PC-3 (cell line): ENCODE data around the gene TNFRSF25. TPM values are rescaled to one million over a fixed set of nuclear protein-coding genes. Genes with fewer than 3 reads are reported as not detected.
"Not testable (repeated sequence)": the region's sequence is repeated elsewhere in the genome, so short reads cannot be mapped to it uniquely, and the experiment has no call there.

Experiments used
- ATAC-seq: fragments of 200-7000 bp; cut with Tn5 transposase; 2 replicates; pipeline ENCODE4 v1.9.1; 2020; ENCODE audit warnings: mild to moderate bottlenecking, moderate library complexity
- BruUV-seq: library from RNA; stranded (reverse); fragments of 400-500 nt; replicated peaks from 2 replicates; lab custom pipeline; 2021; lab: Mats Ljungman, UMichigan
- CTCF ChIA-PET: fragments of 300-600 bp; sonication (Branson Sonifier 250); formaldehyde crosslinking; loops from one replicate; lab custom pipeline; 2022; ENCODE audit warnings: antibody characterized with exemption; lab: Charles Lee
- POLR2A ChIA-PET: fragments of 300-600 bp; sonication (Branson Sonifier 250); formaldehyde crosslinking; loops from one replicate; lab custom pipeline; 2022; ENCODE audit warnings: antibody characterized with exemption; ENCODE audit not compliant: unreplicated experiment; lab: Charles Lee
- DNase-seq: peaks from one replicate; pipeline ENCODE4 v3.0.0-alpha.2; 2015
- H2AFZ ChIP-seq: fragments of 300-600 bp; sonication (generic); 2 replicates; pipeline ENCODE4 v1.6.0; 2016; ENCODE audit warnings: antibody characterized with exemption, low read length
- H3F3A ChIP-seq: fragments of 300-600 bp; sonication (generic); one replicate; pipeline ENCODE4 v1.6.0; 2017; ENCODE audit warnings: antibody characterized with exemption, low read length, control low read depth, mild to moderate bottlenecking; ENCODE audit not compliant: unreplicated experiment
- H3K27ac ChIP-seq: fragments of 300-600 bp; sonication (generic); 2 replicates; pipeline ENCODE4 v1.5.1; 2016; ENCODE audit warnings: mild to moderate bottlenecking, low read length
- H3K27me3 ChIP-seq: fragments of 300-600 bp; sonication (generic); 2 replicates; pipeline ENCODE4 v1.6.1; 2016; ENCODE audit warnings: low read length, mixed read lengths
- H3K36me3 ChIP-seq: fragments of 300-600 bp; sonication (generic); 2 replicates; pipeline ENCODE4 v1.6.1; 2016; ENCODE audit warnings: low read depth, mixed run types, low read length, mixed read lengths
- H3K4me1 ChIP-seq: fragments of 300-600 bp; sonication (generic); 2 replicates; pipeline ENCODE4 v1.5.1; 2016; ENCODE audit warnings: low read length; ENCODE audit not compliant: insufficient read depth
- H3K4me2 ChIP-seq: fragments of 300-600 bp; sonication (generic); 2 replicates; pipeline ENCODE4 v1.6.0; 2016; ENCODE audit warnings: low read length
- H3K4me3 ChIP-seq: fragments of 300-600 bp; sonication (generic); 2 replicates; pipeline ENCODE4 v1.5.1; 2016; ENCODE audit warnings: mild to moderate bottlenecking, low read length, mixed read lengths
- H3K79me2 ChIP-seq: fragments of 300-600 bp; sonication (generic); 2 replicates; pipeline ENCODE4 v1.6.1; 2017; ENCODE audit warnings: low read length, mixed read lengths
- H3K9ac ChIP-seq: fragments of 300-600 bp; sonication (generic); 2 replicates; pipeline ENCODE4 v1.6.0; 2016; ENCODE audit warnings: mild to moderate bottlenecking, low read length
- H3K9me2 ChIP-seq: fragments of 300-600 bp; sonication (generic); replicated peaks from 2 replicates; pipeline ENCODE4 v1.6.1; 2016; ENCODE audit warnings: mixed run types, low read length, mixed read lengths
- H3K9me3 ChIP-seq: fragments of 300-600 bp; sonication (generic); 2 replicates; pipeline ENCODE4 v1.6.1; 2016; ENCODE audit warnings: low read length, mixed read lengths
- H4K20me1 ChIP-seq: fragments of 300-600 bp; sonication (generic); 2 replicates; pipeline ENCODE4 v1.6.1; 2016; ENCODE audit warnings: low read length, mixed read lengths
- EZH2 ChIP-seq: fragments of 300-600 bp; sonication (generic); IDR thresholded peaks from one replicate; pipeline ENCODE4 v1.6.1; 2017; ENCODE audit warnings: antibody characterized with exemption, mild to moderate bottlenecking, low read length; ENCODE audit not compliant: unreplicated experiment
- EZH2phosphoT487 ChIP-seq: fragments of 300-600 bp; sonication (generic); IDR thresholded peaks from 2 replicates; pipeline ENCODE4 v1.6.1; 2018; ENCODE audit warnings: mild to moderate bottlenecking, antibody characterized with exemption, low read length, borderline replicate concordance
- intact Hi-C: fragments of 100-400 bp; cut with micrococcal nuclease; formaldehyde crosslinking; loops from 2 replicates; pipeline ENCODE4 v1.9.0; 2023
- total RNA-seq: library from RNA; depleted of rRNA; stranded (reverse); fragments of >200 nt; gene quantifications from 2 replicates; pipeline ENCODE4 v1.2.3, GENCODE V29; 2014
- TF ChIP-seq, protein P1 (sequence below): fragments of 300-600 bp; sonication (generic); conservative IDR thresholded peaks from 2 replicates; pipeline ENCODE4 v1.5.1; 2017; ENCODE audit warnings: antibody characterized with exemption, low read depth, mild to moderate bottlenecking, low read length

TNFRSF25 gene
- total RNA-seq, 1 experiment from 2014 or later = 42.5 TPM

DNA sequence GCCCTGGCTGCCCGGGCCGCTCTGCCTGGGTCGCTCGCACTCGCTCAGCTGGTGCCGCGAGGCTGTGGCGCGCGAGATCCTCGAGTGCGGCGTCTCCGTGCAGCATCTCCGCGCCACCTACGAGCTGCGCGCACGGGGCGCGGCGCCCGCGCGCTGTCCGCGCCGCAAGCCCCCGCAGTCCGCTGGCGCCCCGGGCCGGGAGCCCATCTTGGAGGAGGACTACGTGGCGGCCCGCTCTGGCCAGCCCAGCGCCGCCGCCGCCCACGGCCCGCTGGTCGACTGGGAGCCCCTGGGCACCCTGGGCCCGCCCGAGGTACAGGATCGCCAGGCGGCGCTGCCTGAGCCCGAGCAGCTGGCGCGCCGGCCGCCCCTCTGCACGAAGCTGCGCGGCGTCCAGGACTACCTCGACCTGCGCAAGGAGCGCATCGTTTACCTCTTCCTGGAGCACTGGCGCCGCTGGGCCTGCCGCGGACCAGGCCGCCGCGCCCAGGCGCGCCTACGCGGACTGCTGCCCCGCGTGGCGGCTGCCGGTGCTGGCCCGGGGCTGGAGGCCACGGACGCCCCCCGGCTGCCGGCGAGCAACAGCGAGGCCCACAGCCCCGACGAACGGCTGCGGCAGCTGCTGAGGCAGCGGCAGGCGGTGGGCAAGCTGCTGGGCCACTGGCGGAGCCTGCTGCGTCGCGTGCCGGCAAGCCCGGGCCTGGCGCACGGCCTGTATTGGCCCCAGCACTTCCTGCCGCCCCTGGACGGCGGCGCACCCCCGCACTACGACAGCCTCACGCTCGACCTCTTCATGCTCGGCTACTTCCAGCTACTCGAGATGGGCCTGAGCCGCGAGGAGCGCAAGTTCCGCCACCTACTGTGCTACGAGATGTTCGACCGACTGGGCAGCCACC lies 10.9 kb downstream of the TNFRSF25 start:
- DNase-seq (no peak), ATAC-seq (peak; percentile 25)
- Histone ChIP-seq H2AFZ (no peak overlapping the region), H4K20me1 (no peaks in the 10 kb centered on the region), H3K9me2 (no peaks in the 10 kb centered on the region), H3K27ac (no peak overlapping the region), H3K36me3 (no peaks in the 10 kb centered on the region), H3K4me2 (no peak overlapping the region), H3F3A (no peaks in the 10 kb centered on the region), H3K79me2 (no peaks in the 10 kb centered on the region), H3K4me1 (no peaks in the 10 kb centered on the region), H3K4me3 (no peak overlapping the region), H3K9ac (no peak overlapping the region), H3K27me3 (peaks cover 15% of the 10 kb centered on the region), H3K9me3 (no peaks in the 10 kb centered on the region)
- no peak for TF ChIP-seq EZH2phosphoT487
- no peak for TF ChIP-seq EZH2
- TF ChIP-seq, protein P1, sequence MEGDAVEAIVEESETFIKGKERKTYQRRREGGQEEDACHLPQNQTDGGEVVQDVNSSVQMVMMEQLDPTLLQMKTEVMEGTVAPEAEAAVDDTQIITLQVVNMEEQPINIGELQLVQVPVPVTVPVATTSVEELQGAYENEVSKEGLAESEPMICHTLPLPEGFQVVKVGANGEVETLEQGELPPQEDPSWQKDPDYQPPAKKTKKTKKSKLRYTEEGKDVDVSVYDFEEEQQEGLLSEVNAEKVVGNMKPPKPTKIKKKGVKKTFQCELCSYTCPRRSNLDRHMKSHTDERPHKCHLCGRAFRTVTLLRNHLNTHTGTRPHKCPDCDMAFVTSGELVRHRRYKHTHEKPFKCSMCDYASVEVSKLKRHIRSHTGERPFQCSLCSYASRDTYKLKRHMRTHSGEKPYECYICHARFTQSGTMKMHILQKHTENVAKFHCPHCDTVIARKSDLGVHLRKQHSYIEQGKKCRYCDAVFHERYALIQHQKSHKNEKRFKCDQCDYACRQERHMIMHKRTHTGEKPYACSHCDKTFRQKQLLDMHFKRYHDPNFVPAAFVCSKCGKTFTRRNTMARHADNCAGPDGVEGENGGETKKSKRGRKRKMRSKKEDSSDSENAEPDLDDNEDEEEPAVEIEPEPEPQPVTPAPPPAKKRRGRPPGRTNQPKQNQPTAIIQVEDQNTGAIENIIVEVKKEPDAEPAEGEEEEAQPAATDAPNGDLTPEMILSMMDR = no peak
- POLR2A ChIA-PET = interaction anchor here (1.3 kb wide), 1 partner anchor 249 kb away, joined by 3 read pairs; no protein-coding TSS in a partner anchor
- intact Hi-C loops = no loop called here
- CTCF ChIA-PET = no interaction called here
- BruUV-seq = no TSS peak

DNA sequence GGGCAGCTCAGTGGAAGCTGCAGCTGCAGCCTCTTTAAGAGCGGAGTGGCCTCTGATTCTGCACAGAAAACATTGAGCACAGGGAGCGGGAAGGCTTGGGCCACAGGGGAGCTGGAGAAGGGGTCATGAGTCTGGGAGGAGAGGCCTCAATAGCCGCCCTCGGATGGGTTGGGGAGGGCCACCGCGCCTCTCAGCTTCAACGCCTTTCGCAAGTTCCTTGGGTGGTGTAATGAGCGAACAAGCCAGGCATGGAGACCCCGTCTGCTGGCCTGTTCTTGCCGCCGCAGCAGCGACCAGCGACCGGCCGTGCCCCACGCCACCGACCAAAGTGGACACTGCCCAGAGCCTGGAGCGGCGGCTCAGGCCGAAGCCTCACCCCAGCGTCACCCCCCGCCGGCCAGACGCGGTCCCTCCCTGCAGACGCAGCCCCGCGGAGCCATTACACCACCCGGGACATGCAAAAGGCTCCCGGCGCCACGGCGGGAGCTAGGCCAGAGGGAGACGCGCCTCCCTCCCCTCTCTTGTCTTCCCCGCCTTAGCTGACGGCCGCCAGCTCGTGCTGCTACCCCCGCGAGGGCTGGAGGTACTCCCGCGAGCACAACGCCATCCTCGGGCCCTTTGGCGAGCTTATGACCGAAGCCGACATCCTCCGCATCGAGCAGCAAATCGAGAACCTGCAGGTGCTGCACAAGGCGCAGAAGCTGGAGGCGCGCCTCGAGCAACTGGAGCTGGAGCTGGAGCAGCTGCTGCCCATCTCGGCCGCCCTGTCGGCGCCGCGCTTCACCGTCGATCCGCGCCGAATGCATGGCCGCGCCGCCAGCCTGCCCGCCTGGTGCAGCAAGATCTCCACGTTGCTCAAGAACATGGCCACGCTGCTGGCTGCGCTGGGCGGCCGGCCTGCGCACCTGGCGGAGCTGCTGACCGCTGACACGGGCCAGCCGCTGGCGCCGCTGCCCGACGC lies 11.8 kb downstream of the TNFRSF25 start:
- H3K9ac ChIP-seq, H2AFZ ChIP-seq, H3K36me3 ChIP-seq, H3K9me3 ChIP-seq, H3F3A ChIP-seq, H3K4me3 ChIP-seq, H3K4me2 ChIP-seq, H3K79me2 ChIP-seq, H3K9me2 ChIP-seq, CTCF ChIA-PET, H3K27ac ChIP-seq, BruUV-seq, H4K20me1 ChIP-seq, DNase-seq, H3K4me1 ChIP-seq, intact Hi-C loops: not testable (repeated sequence)
- TF ChIP-seq EZH2 = peak; percentile 34
- peaks cover 15% of the 10 kb centered on the region for H3K27me3 ChIP-seq
- POLR2A ChIA-PET = interaction anchor here (0.6 to 1.3 kb wide), 2 partner anchors 165 to 248 kb away, joined by 3 to 4 read pairs; no protein-coding TSS in a partner anchor
- peak; percentile 7 for ATAC-seq

DNA sequence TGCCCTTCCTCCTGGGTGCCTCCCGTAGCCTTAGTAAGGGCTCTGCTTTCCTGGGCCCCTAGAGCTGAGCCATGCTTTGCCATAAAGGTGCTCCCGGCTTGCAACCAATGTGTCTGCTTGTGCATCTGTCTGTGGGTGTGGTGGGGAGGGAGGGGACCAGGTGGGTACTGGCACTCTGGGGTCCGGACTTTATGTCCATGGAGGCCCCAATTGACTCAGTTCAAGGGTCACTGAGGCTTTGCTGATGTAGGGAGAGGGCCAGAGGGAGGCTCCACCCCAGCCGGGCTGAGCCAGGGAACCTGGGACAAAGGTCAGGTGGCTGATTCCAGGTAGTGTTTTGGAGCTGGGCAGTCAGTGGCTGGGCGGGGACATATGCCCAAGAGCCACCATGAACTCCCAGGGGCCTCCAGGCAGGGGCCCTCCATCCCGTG lies 15.0 kb downstream of the TNFRSF25 start:
- no peak overlapping the region for H2AFZ ChIP-seq
- H3F3A ChIP-seq = no peaks in the 10 kb centered on the region
- H3K9me2 ChIP-seq = no peaks in the 10 kb centered on the region
- H4K20me1 ChIP-seq = no peaks in the 10 kb centered on the region
- ATAC-seq (no peak), DNase-seq (no peak)
- CTCF ChIA-PET = interaction anchor here (0.6 kb wide), 2 partner anchors 28 to 40 kb away, joined by 3 to 6 read pairs; no protein-coding TSS in a partner anchor
- BruUV-seq = no TSS peak
- no peak overlapping the region for H3K4me3 ChIP-seq
- H3K9ac ChIP-seq = no peak overlapping the region
- H3K4me2 ChIP-seq = no peak overlapping the region
- H3K27ac ChIP-seq = no peak overlapping the region
- H3K36me3 ChIP-seq = no peaks in the 10 kb centered on the region
- TF ChIP-seq EZH2 = no peak
- TF ChIP-seq, protein P1 = no peak
- TF ChIP-seq EZH2phosphoT487 = no peak
- POLR2A ChIA-PET = no interaction called here
- intact Hi-C loops = no loop called here
- peaks cover 31% of the 10 kb centered on the region for H3K27me3 ChIP-seq
- peaks cover 9% of the 10 kb centered on the region for H3K4me1 ChIP-seq
- H3K79me2 ChIP-seq = no peaks in the 10 kb centered on the region
- H3K9me3 ChIP-seq = no peaks in the 10 kb centered on the region

DNA sequence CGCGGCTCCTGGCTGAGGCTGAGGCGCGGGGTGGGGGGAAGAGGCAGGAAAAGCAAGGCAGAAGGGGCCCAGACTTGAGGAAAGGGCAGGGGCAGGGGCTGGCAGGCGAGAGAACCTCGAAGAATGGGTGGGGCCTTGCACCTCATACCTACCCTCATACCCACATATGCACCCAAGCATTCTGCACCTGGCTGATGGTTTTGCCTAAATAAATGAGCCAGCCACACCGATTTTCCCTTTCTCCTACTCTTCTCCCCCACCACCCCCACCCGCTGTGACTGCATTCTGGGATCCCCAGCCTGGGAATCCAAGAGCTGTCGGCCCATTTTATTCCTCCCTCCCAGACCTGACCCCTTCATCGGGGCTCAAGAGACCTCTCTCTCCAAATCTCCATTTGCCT lies 15.5 kb downstream of the TNFRSF25 start:
- H2AFZ ChIP-seq, H4K20me1 ChIP-seq, POLR2A ChIA-PET, intact Hi-C loops, H3K4me2 ChIP-seq, H3K4me3 ChIP-seq, H3F3A ChIP-seq, H3K27ac ChIP-seq, BruUV-seq, H3K9me3 ChIP-seq, ATAC-seq, H3K79me2 ChIP-seq, H3K9ac ChIP-seq, H3K4me1 ChIP-seq, H3K9me2 ChIP-seq, H3K36me3 ChIP-seq, DNase-seq: not testable (repeated sequence)
- peaks cover 29% of the 10 kb centered on the region for H3K27me3 ChIP-seq
- CTCF ChIA-PET = interaction anchor here (0.6 kb wide), 2 partner anchors 27 to 40 kb away, joined by 3 to 6 read pairs; no protein-coding TSS in a partner anchor
